ENCODE measurements around the gene ARHGAP44.

The ARHGAP44 gene

GRCh38 chr17:12982224-12982623 is 192.9 kb downstream of the ARHGAP44 start:
- peaks cover 13% of the 10 kb centered on the region for H3K4me1 Mint-ChIP-seq
- no peaks in the 10 kb centered on the region for H3K27me3 Mint-ChIP-seq
- no peak overlapping the region for H3K27ac Mint-ChIP-seq
- ATAC-seq: peak; percentile 27
- no peak overlapping the region for H3K4me3 Mint-ChIP-seq
- H3K36me3 Mint-ChIP-seq: peaks cover 7% of the 10 kb centered on the region
- H3K9me3 Mint-ChIP-seq: no peaks in the 10 kb centered on the region

- no peak for ATAC-seq
- H3K4me3 Mint-ChIP-seq: no peak overlapping the region
- peaks cover 29% of the 10 kb centered on the region for H3K4me1 Mint-ChIP-seq
- no peaks in the 10 kb centered on the region for H3K9me3 Mint-ChIP-seq
- peaks cover 7% of the 10 kb centered on the region for H3K36me3 Mint-ChIP-seq
- no peak overlapping the region for H3K27ac Mint-ChIP-seq
- H3K27me3 Mint-ChIP-seq: no peaks in the 10 kb centered on the region
Observed at GRCh38 chr17:12983991-12984884, 194.9 kb downstream of the ARHGAP44 start.

- Mint-ChIP-seq H3K36me3 (peaks cover 17% of the 10 kb centered on the region), H3K4me1 (peaks cover 41% of the 10 kb centered on the region), H3K4me3 (no peak overlapping the region), H3K9me3 (no peaks in the 10 kb centered on the region), H3K27ac (no peak overlapping the region), H3K27me3 (no peaks in the 10 kb centered on the region)
- no peak for ATAC-seq
Observed at GRCh38 chr17:12985431-12986293, 196.4 kb downstream of the ARHGAP44 start.

- Mint-ChIP-seq H3K27ac (no peak overlapping the region), H3K36me3 (peaks cover 29% of the 10 kb centered on the region), H3K27me3 (no peaks in the 10 kb centered on the region), H3K4me3 (no peak overlapping the region), H3K9me3 (no peaks in the 10 kb centered on the region), H3K4me1 (peaks cover 38% of the 10 kb centered on the region)
- ATAC-seq: no peak
Observed at GRCh38 chr17:12987120-12987519, 197.8 kb downstream of the ARHGAP44 start.

DNA sequence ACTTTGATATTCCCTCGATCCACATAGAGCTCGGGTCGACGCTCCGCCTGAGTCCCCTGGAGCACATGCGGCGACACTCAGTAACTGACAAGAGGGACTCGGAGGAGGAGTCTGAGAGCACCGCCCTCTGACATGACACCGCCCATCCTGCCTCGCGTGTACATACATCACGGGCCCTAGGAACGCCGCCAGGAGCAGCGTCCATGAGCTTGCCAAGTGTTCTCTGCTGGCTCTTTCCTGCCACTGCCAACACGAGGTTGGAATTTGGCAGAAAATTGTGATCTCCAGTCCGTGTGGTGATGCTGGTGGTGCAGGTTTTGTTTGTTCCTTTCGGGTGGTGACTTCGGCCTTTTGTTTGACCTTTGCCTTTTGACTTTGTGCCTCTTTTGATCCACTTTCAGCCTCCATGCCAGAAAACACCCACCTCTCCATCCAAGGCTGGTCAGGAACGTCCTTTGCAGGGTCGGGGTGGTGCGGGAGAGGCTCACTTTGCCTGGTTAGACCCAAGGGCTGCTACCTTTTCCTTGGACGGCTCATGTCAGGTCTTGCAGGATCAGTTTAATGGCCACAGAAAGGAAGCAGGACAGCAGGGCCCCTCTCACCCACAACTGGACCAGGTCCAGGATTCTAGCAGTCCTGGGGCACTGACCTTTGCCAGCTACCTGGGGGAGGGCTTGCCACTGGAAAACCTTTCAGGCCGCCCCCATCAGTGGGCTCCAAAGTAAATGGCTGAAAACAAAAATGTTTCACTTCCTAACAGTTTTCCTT is 200.9 kb downstream of the ARHGAP44 start:
- H3K27me3 Mint-ChIP-seq: no peaks in the 10 kb centered on the region
- peaks cover 32% of the 10 kb centered on the region for H3K4me1 Mint-ChIP-seq
- no peak for ATAC-seq
- H3K27ac Mint-ChIP-seq: peak overlapping the region; percentile 43
- no peaks in the 10 kb centered on the region for H3K9me3 Mint-ChIP-seq
- peaks cover 52% of the 10 kb centered on the region for H3K36me3 Mint-ChIP-seq
- no peak overlapping the region for H3K4me3 Mint-ChIP-seq

- Mint-ChIP-seq H3K4me1 (peaks cover 29% of the 10 kb centered on the region), H3K9me3 (no peaks in the 10 kb centered on the region), H3K27ac (peak overlapping the region; percentile 43), H3K36me3 (peaks cover 59% of the 10 kb centered on the region), H3K27me3 (no peaks in the 10 kb centered on the region), H3K4me3 (no peak overlapping the region)
- ATAC-seq: no peak
Observed at GRCh38 chr17:12990926-12991325, 201.6 kb downstream of the ARHGAP44 start.

DNA sequence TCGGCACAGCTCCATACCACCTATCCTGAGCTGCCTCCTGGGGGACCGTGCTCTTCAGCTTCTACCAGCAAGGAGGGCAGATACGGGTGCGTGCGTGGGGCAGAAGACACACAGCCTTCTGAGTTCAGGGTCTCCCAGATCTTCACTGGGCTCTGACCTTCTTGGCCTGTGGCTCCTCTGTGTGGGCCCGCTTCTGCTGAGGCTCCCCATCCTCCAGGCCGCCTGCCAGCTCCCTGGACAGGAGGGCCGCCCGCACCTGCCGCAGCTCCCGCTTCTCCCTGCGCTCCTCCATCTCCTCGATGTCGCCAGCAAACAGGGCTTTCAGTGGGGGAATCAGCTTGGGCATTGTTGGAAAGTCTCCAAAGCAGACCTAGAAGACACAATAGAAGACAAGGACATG is 203.4 kb downstream of the ARHGAP44 start:
- peaks cover 24% of the 10 kb centered on the region for H3K4me1 Mint-ChIP-seq
- no peak for ATAC-seq
- no peaks in the 10 kb centered on the region for H3K27me3 Mint-ChIP-seq
- peak overlapping the region; percentile 18 for H3K27ac Mint-ChIP-seq
- H3K9me3 Mint-ChIP-seq: no peaks in the 10 kb centered on the region
- peaks cover 71% of the 10 kb centered on the region for H3K36me3 Mint-ChIP-seq
- no peak overlapping the region for H3K4me3 Mint-ChIP-seq

GRCh38 chr17:12993631-12994030 is 204.3 kb downstream of the ARHGAP44 start:
- ATAC-seq: no peak
- Mint-ChIP-seq H3K4me3 (no peak overlapping the region), H3K27ac (peak overlapping the region; percentile 66), H3K36me3 (peaks cover 79% of the 10 kb centered on the region), H3K9me3 (no peaks in the 10 kb centered on the region), H3K4me1 (peaks cover 18% of the 10 kb centered on the region), H3K27me3 (no peaks in the 10 kb centered on the region)

- Mint-ChIP-seq H3K4me3 (no peak overlapping the region), H3K9me3 (no peaks in the 10 kb centered on the region), H3K36me3 (peaks cover 86% of the 10 kb centered on the region), H3K27ac (peak overlapping the region; percentile 66), H3K4me1 (peaks cover 9% of the 10 kb centered on the region), H3K27me3 (no peaks in the 10 kb centered on the region)
- ATAC-seq: no peak
Observed at GRCh38 chr17:12994341-12995074, 205.2 kb downstream of the ARHGAP44 start.

- Mint-ChIP-seq H3K4me1 (peaks cover under 1% of the 10 kb centered on the region), H3K27me3 (no peaks in the 10 kb centered on the region), H3K9me3 (no peaks in the 10 kb centered on the region), H3K4me3 (no peak overlapping the region), H3K36me3 (peaks cover 79% of the 10 kb centered on the region), H3K27ac (no peak overlapping the region)
- no peak for ATAC-seq
Observed at GRCh38 chr17:12995106-12995895, 206.0 kb downstream of the ARHGAP44 start.

DNA sequence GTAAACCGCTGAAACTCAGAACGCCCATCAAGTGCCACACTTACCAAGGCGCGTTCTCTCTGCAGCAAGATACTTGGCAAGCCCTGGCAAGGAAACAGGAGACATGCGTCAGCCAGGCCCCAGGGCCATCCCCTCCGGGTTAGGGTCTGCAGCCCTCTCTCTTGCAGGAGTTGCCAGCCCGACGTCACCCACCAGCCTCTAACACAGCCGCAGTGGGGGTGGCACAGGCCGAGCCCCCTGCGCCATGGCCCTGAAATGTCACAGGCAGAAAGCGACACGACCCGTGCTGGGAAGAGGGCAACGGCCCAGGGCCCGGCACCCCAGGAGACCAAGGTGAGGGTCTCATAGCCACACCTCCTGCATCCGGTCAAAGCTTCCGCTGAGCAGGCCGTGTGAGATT is 206.6 kb downstream of the ARHGAP44 start:
- no peak overlapping the region for H3K4me3 Mint-ChIP-seq
- no peak overlapping the region for H3K27ac Mint-ChIP-seq
- no peaks in the 10 kb centered on the region for H3K27me3 Mint-ChIP-seq
- ATAC-seq: no peak
- H3K9me3 Mint-ChIP-seq: no peaks in the 10 kb centered on the region
- H3K4me1 Mint-ChIP-seq: no peaks in the 10 kb centered on the region
- H3K36me3 Mint-ChIP-seq: peaks cover 73% of the 10 kb centered on the region

- ATAC-seq: no peak
- no peak overlapping the region for H3K27ac Mint-ChIP-seq
- no peaks in the 10 kb centered on the region for H3K4me1 Mint-ChIP-seq
- no peaks in the 10 kb centered on the region for H3K9me3 Mint-ChIP-seq
- no peaks in the 10 kb centered on the region for H3K27me3 Mint-ChIP-seq
- peaks cover 69% of the 10 kb centered on the region for H3K36me3 Mint-ChIP-seq
- H3K4me3 Mint-ChIP-seq: no peak overlapping the region
Observed at GRCh38 chr17:12996357-12996756, 207.1 kb downstream of the ARHGAP44 start.

GRCh38 chr17:12996941-12997340 is 207.6 kb downstream of the ARHGAP44 start:
- ATAC-seq: no peak
- Mint-ChIP-seq H3K4me1 (no peaks in the 10 kb centered on the region), H3K9me3 (no peaks in the 10 kb centered on the region), H3K27ac (no peak overlapping the region), H3K27me3 (no peaks in the 10 kb centered on the region), H3K36me3 (peaks cover 63% of the 10 kb centered on the region), H3K4me3 (no peak overlapping the region)

DNA sequence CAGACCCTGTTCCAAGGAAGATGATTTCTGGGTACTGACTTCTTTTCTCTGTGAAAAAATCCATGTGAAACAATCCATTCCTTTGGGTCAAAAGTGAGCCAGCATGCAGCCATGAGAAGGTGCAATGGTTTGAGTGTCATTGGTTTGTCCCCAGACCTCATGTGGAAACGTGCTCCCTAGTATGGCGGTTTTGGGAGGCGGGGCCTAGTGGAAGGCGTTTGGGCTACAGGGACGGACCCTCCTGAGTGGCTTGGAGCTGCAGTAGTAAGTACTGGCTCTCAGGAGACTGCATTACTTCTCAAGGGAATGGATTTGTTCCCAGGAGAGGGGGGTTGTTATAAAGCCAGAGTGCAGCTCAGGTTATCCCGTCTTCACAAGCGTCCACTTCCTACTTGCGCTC is 209.2 kb downstream of the ARHGAP44 start:
- ATAC-seq: no peak
- Mint-ChIP-seq H3K36me3 (peaks cover 50% of the 10 kb centered on the region), H3K27ac (no peak overlapping the region), H3K4me3 (no peak overlapping the region), H3K4me1 (no peaks in the 10 kb centered on the region), H3K27me3 (no peaks in the 10 kb centered on the region), H3K9me3 (no peaks in the 10 kb centered on the region)
